Astrocyte (in vitro differentiated cells and primary cell): ENCODE data around the gene UBAP1. TPM values are rescaled to one million over a fixed set of nuclear protein-coding genes. Genes with fewer than 3 reads are reported as not detected.
"Not testable (repeated sequence)": the region's sequence is repeated elsewhere in the genome, so short reads cannot be mapped to it uniquely, and the experiment has no call there.

Experiments
- DNase-seq: peaks from one replicate; pipeline ENCODE4 v3.0.0-alpha.2; 2010; ENCODE audit warnings: low read depth
- FAIRE-seq: peaks from 2 replicates; lab custom pipeline; 2011; peaks lifted over from hg19 to GRCh38; lab: Jason Lieb, UNC
- H2AFZ ChIP-seq: 2 replicates; pipeline ENCODE4 v1.6.0; 2012; ENCODE audit warnings: low read depth, low read length, inconsistent platforms
- H3K27ac ChIP-seq: 2 replicates; pipeline ENCODE4 v1.5.1; 2011; ENCODE audit warnings: low read depth, low read length, inconsistent platforms
- H3K27me3 ChIP-seq: 2 replicates; pipeline ENCODE4 v1.6.0; 2011; ENCODE audit warnings: low read length, inconsistent platforms; ENCODE audit not compliant: insufficient read depth
- H3K36me3 ChIP-seq: 2 replicates; pipeline ENCODE4 v1.5.1; 2011; ENCODE audit warnings: low read length, inconsistent platforms; ENCODE audit not compliant: insufficient read depth
- H3K4me1 ChIP-seq: 2 replicates; pipeline ENCODE4 v1.5.1; 2011; ENCODE audit warnings: low read length, inconsistent platforms; ENCODE audit not compliant: insufficient read depth
- H3K4me2 ChIP-seq: 2 replicates; pipeline ENCODE4 v1.6.0; 2012; ENCODE audit warnings: low read length, inconsistent platforms
- H3K4me3 ChIP-seq: 2 replicates; pipeline ENCODE4 v1.5.1; 2011; ENCODE audit warnings: low read depth, mild to moderate bottlenecking, low read length, inconsistent platforms; ENCODE audit not compliant: insufficient read depth
- H3K79me2 ChIP-seq: 2 replicates; pipeline ENCODE4 v1.6.0; 2012; ENCODE audit warnings: mild to moderate bottlenecking, low read length, inconsistent platforms; ENCODE audit not compliant: insufficient read depth
- H3K9ac ChIP-seq: 2 replicates; pipeline ENCODE4 v1.6.0; 2012; ENCODE audit warnings: mild to moderate bottlenecking, low read length, inconsistent platforms
- H3K9me3 ChIP-seq: 2 replicates; pipeline ENCODE4 v1.5.1; 2012; ENCODE audit warnings: low read depth, mild to moderate bottlenecking, low read length, inconsistent platforms; ENCODE audit not compliant: insufficient read depth
- H4K20me1 ChIP-seq: 2 replicates; pipeline ENCODE4 v1.6.0; 2012; ENCODE audit warnings: low read length, inconsistent platforms; ENCODE audit not compliant: insufficient read depth
- H3K27ac Mint-ChIP-seq: one replicate; pipeline ENCODE4 v1.8.0; 2021; ENCODE audit warnings: mild to moderate bottlenecking, mixed read lengths; ENCODE audit not compliant: unreplicated experiment
- H3K27me3 Mint-ChIP-seq: one replicate; pipeline ENCODE4 v1.8.0; 2021; ENCODE audit warnings: low read depth, mixed read lengths; ENCODE audit not compliant: unreplicated experiment
- H3K36me3 Mint-ChIP-seq: one replicate; pipeline ENCODE4 v1.8.0; 2021; ENCODE audit warnings: low read depth, mixed read lengths; ENCODE audit not compliant: unreplicated experiment
- H3K4me1 Mint-ChIP-seq: one replicate; pipeline ENCODE4 v1.8.0; 2021; ENCODE audit warnings: low read depth, mixed read lengths; ENCODE audit not compliant: unreplicated experiment
- H3K4me3 Mint-ChIP-seq: one replicate; pipeline ENCODE4 v1.8.0; 2021; ENCODE audit warnings: mild to moderate bottlenecking, moderate library complexity, mixed read lengths; ENCODE audit not compliant: unreplicated experiment
- H3K9me3 Mint-ChIP-seq: one replicate; pipeline ENCODE4 v1.8.0; 2021; ENCODE audit warnings: mild to moderate bottlenecking, mixed read lengths; ENCODE audit not compliant: unreplicated experiment
- CTCF ChIP-seq: IDR thresholded peaks from 2 replicates; pipeline ENCODE4 v1.5.1; 2011; ENCODE audit warnings: low read depth, mild to moderate bottlenecking, inconsistent platforms, low read length, moderate library complexity; ENCODE audit not compliant: insufficient read depth
- EZH2 ChIP-seq: IDR thresholded peaks from 2 replicates; pipeline ENCODE4 v1.6.1; 2012; ENCODE audit warnings: mild to moderate bottlenecking, low read length, inconsistent platforms; ENCODE audit not compliant: insufficient read depth
- total RNA-seq: library from RNA; stranded (reverse); gene quantifications from 2 replicates; pipeline ENCODE4 v1.2.1, GENCODE V29; 2021

Gene UBAP1
- total RNA-seq, 1 donor from 2014 or later, result 52.0 TPM

DNA sequence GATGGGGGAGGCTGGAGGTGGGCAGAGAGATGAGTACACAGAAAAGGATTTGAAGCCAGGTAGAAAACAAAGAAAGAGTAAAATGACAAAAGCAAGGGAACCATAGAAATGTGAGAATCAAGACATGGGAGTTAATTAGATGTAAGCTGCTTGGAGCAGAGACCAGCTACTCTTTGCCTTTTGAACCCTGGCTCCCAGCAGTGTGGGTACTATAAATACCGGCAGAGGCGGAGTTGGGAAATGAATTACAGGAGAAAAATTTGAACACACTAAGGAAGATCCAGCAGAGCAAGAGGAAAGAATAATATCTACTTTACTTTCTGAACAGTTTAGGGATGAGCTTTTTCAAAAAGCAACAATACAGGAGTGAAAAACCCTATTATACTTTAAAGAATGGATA, 113.7 kb downstream of the UBAP1 start:
- Histone ChIP-seq H4K20me1 (no peaks in the 10 kb centered on the region), H3K79me2 (no peaks in the 10 kb centered on the region), H3K4me3 (no peak overlapping the region), H3K4me2 (no peak overlapping the region), H3K36me3 (no peaks in the 10 kb centered on the region), H2AFZ (no peak overlapping the region), H3K4me1 (no peaks in the 10 kb centered on the region), H3K27me3 (no peaks in the 10 kb centered on the region), H3K9me3 (no peaks in the 10 kb centered on the region), H3K27ac (no peak overlapping the region), H3K9ac (no peak overlapping the region)
- FAIRE-seq (no peak), DNase-seq (no peak)
- H3K27ac Mint-ChIP-seq, result no peak overlapping the region
- H3K4me3 Mint-ChIP-seq, result no peak overlapping the region
- TF ChIP-seq CTCF (no peak), EZH2 (no peak)
- no peaks in the 10 kb centered on the region for H3K4me1 Mint-ChIP-seq
- no peaks in the 10 kb centered on the region for H3K27me3 Mint-ChIP-seq
- no peaks in the 10 kb centered on the region for H3K36me3 Mint-ChIP-seq
- H3K9me3 Mint-ChIP-seq, result no peaks in the 10 kb centered on the region

GRCh38 chr9:34301064-34301463, 122.2 kb downstream of the UBAP1 start:
- H3K9me3 Mint-ChIP-seq, H3K9ac ChIP-seq, H3K36me3 ChIP-seq, H4K20me1 ChIP-seq, H3K4me1 Mint-ChIP-seq, H3K9me3 ChIP-seq, H3K4me1 ChIP-seq, H3K27ac Mint-ChIP-seq, H3K79me2 ChIP-seq, H3K36me3 Mint-ChIP-seq, FAIRE-seq, H3K27me3 Mint-ChIP-seq, H3K4me3 Mint-ChIP-seq, H3K27me3 ChIP-seq, DNase-seq, H3K27ac ChIP-seq, H3K4me3 ChIP-seq, H3K4me2 ChIP-seq, H2AFZ ChIP-seq: not testable (repeated sequence)

Other genes with a start within 250 kb of the UBAP1 start
- gene UBAP2, start 130.2 kb upstream of the UBAP1 start, total RNA-seq, result 65.4 and 73.3 TPM in 2 replicates
- gene DCAF12, start 52.3 kb upstream of the UBAP1 start, total RNA-seq, result 29.8 and 36.0 TPM in 2 replicates
- 0.79 and 0.86 TPM in 2 replicates for gene KIF24, start 150.2 kb downstream of the UBAP1 start, total RNA-seq
- 12.8 and 12.9 TPM in 2 replicates for gene NUDT2, start 150.5 kb downstream of the UBAP1 start, total RNA-seq
- 6.9 and 7.3 TPM in 2 replicates for gene MYORG, start 197.9 kb downstream of the UBAP1 start, total RNA-seq